Right atrium auricular region (tissue), 2 donors: ENCODE data around the gene RASSF1. TPM values are rescaled to one million over a fixed set of nuclear protein-coding genes. Genes with fewer than 3 reads are reported as not detected.

ENCODE experiments used
- DNase-seq: peaks from one replicate; pipeline ENCODE4 v3.0.0-alpha.2; 2019; ENCODE audit warnings: low spot score
- H3K27ac ChIP-seq, 2 donors: fragments of 200-600 bp; sonication (generic); 1 replicate in 1 of 2; 2 replicates in 1 of 2; pipeline ENCODE4 v1.5.1; 2016 to 2019
- H3K27me3 ChIP-seq, 2 donors: fragments of 200-600 bp; sonication (generic); one replicate each; pipeline versions ENCODE4 v1.5.1 to v1.6.0; 2017 to 2019
- H3K36me3 ChIP-seq: fragments of 200-600 bp; sonication (generic); one replicate; pipeline ENCODE4 v1.5.1; 2016
- H3K4me1 ChIP-seq, 2 donors: fragments of 200-600 bp; sonication (generic); one replicate each; pipeline versions ENCODE4 v1.5.1 to v1.6.0; 2017 to 2019
- H3K4me3 ChIP-seq, 2 donors: fragments of 200-600 bp; sonication (generic); 1 replicate in 1 of 2; 2 replicates in 1 of 2; pipeline ENCODE4 v1.5.1; 2017 to 2019; ENCODE audit warnings: mild to moderate bottlenecking in 1 of 2, moderate library complexity in 1 of 2
- H3K9me3 ChIP-seq, 2 donors: fragments of 200-600 bp; sonication (generic); one replicate each; pipeline ENCODE4 v1.5.1; 2019
- CTCF ChIP-seq, 2 donors: fragments of 200-600 bp; sonication (generic); IDR thresholded peaks; one replicate each; pipeline ENCODE4 v1.5.1; 2019; ENCODE audit warnings: antibody characterized with exemption in 2 of 2
- total RNA-seq, 2 donors: library from RNA; depleted of rRNA; stranded (reverse); fragments of >200 nt; gene quantifications; one replicate each; pipeline ENCODE4 v1.1.0, GENCODE V29; 2016

Gene RASSF1
- total RNA-seq, 2 donors from 2014 or later: 18.6 to 25.9 TPM

GRCh38 chr3:50356553-50356952 is 15.9 kb upstream of the RASSF1 start:
- peaks cover 0 to 67% of the 10 kb centered on the region in 2 donors for H3K4me1 ChIP-seq
- H3K27ac ChIP-seq: peak overlapping the region; percentile 52 to 90
- H3K9me3 ChIP-seq: no peaks in the 10 kb centered on the region
- TF ChIP-seq CTCF (IDR thresholded peaks at IDR 0.05): no peak
- no peak for DNase-seq
- peaks cover 32% of the 10 kb centered on the region for H3K36me3 ChIP-seq
- H3K4me3 ChIP-seq: peak overlapping the region; percentile 13 to 90
- H3K27me3 ChIP-seq: no peaks in the 10 kb centered on the region

- Histone ChIP-seq H3K4me3 (peak overlapping the region; percentile 13 to 90), H3K27ac (peak overlapping the region; percentile 52 to 90), H3K9me3 (no peaks in the 10 kb centered on the region), H3K4me1 (peaks cover 0 to 73% of the 10 kb centered on the region in 2 donors), H3K27me3 (no peaks in the 10 kb centered on the region), H3K36me3 (peaks cover 32% of the 10 kb centered on the region)
- TF ChIP-seq CTCF (IDR thresholded peaks at IDR 0.05): no peak
- DNase-seq: no peak
Observed at GRCh38 chr3:50355829-50356552, 15.4 kb upstream of the RASSF1 start.

- no peaks in the 10 kb centered on the region for H3K27me3 ChIP-seq
- H3K9me3 ChIP-seq: no peaks in the 10 kb centered on the region
- no peak overlapping the region for H3K4me3 ChIP-seq
- peaks cover 32% of the 10 kb centered on the region for H3K36me3 ChIP-seq
- peaks cover 0 to 79% of the 10 kb centered on the region in 2 donors for H3K4me1 ChIP-seq
- H3K27ac ChIP-seq: peak overlapping the region in 1 of 2 donors; percentile 52
- DNase-seq: no peak
- TF ChIP-seq CTCF (IDR thresholded peaks at IDR 0.05): no peak
Observed at GRCh38 chr3:50354850-50355249, 14.2 kb upstream of the RASSF1 start.

- Histone ChIP-seq H3K36me3 (peaks cover 32% of the 10 kb centered on the region), H3K27ac (no peak overlapping the region), H3K4me1 (peaks cover 0 to 81% of the 10 kb centered on the region in 2 donors), H3K4me3 (no peak overlapping the region), H3K27me3 (no peaks in the 10 kb centered on the region), H3K9me3 (no peaks in the 10 kb centered on the region)
- TF ChIP-seq CTCF (IDR thresholded peaks at IDR 0.05): no peak
- DNase-seq: no peak
Observed at GRCh38 chr3:50354186-50354764, 13.6 kb upstream of the RASSF1 start.

- Histone ChIP-seq H3K9me3 (no peaks in the 10 kb centered on the region), H3K27me3 (no peaks in the 10 kb centered on the region), H3K4me1 (peaks cover 0 to 79% of the 10 kb centered on the region in 2 donors), H3K27ac (no peak overlapping the region), H3K36me3 (peaks cover 39% of the 10 kb centered on the region), H3K4me3 (no peak overlapping the region)
- TF ChIP-seq CTCF (IDR thresholded peaks at IDR 0.05): no peak
- no peak for DNase-seq
Observed at GRCh38 chr3:50353245-50354004, 12.8 kb upstream of the RASSF1 start.
